ENCODE results near the gene LSM3. TPM values are rescaled to one million over a fixed set of nuclear protein-coding genes. Genes with fewer than 3 reads are reported as not detected.

LSM3 gene
- total RNA-seq, 2 experiments from 2014 or later, result 26.3 to 27.2 TPM

GRCh38 chr3:14161282-14161681, 17.3 kb upstream of the LSM3 start:
- no peak overlapping the region for H3K4me3 Mint-ChIP-seq
- peaks cover 15% of the 10 kb centered on the region for H3K9me3 Mint-ChIP-seq
- no peak overlapping the region for H3K27ac Mint-ChIP-seq
- DNase-seq, result no peak
- no peaks in the 10 kb centered on the region for H3K27me3 Mint-ChIP-seq
- peaks cover 6% of the 10 kb centered on the region for H3K4me1 Mint-ChIP-seq
- H3K36me3 Mint-ChIP-seq, result peaks cover 76% of the 10 kb centered on the region

- no peak overlapping the region for H3K27ac Mint-ChIP-seq
- H3K36me3 Mint-ChIP-seq, result peaks cover 70% of the 10 kb centered on the region
- H3K4me1 Mint-ChIP-seq, result peaks cover 5% of the 10 kb centered on the region
- DNase-seq, result no peak
- H3K4me3 Mint-ChIP-seq, result no peak overlapping the region
- H3K9me3 Mint-ChIP-seq, result peaks cover 15% of the 10 kb centered on the region
- H3K27me3 Mint-ChIP-seq, result no peaks in the 10 kb centered on the region
Measured at GRCh38 chr3:14162178-14162577, 16.4 kb upstream of the LSM3 start.

GRCh38 chr3:14166877-14167603, 11.6 kb upstream of the LSM3 start:
- no peak overlapping the region for H3K27ac Mint-ChIP-seq
- H3K4me1 Mint-ChIP-seq, result peaks cover 15% of the 10 kb centered on the region
- H3K27me3 Mint-ChIP-seq, result no peaks in the 10 kb centered on the region
- peaks cover 5% of the 10 kb centered on the region for H3K9me3 Mint-ChIP-seq
- H3K36me3 Mint-ChIP-seq, result peaks cover 59% of the 10 kb centered on the region
- DNase-seq, result no peak
- no peak overlapping the region for H3K4me3 Mint-ChIP-seq

GRCh38 chr3:14169435-14169834, 9.2 kb upstream of the LSM3 start:
- Mint-ChIP-seq H3K4me1 (peaks cover 29% of the 10 kb centered on the region), H3K27me3 (no peaks in the 10 kb centered on the region), H3K4me3 (no peak overlapping the region), H3K27ac (no peak overlapping the region), H3K36me3 (peaks cover 45% of the 10 kb centered on the region), H3K9me3 (no peaks in the 10 kb centered on the region)
- no peak for DNase-seq

- no peaks in the 10 kb centered on the region for H3K27me3 Mint-ChIP-seq
- no peak for DNase-seq
- H3K4me1 Mint-ChIP-seq, result peaks cover 32% of the 10 kb centered on the region
- peaks cover 43% of the 10 kb centered on the region for H3K36me3 Mint-ChIP-seq
- no peaks in the 10 kb centered on the region for H3K9me3 Mint-ChIP-seq
- no peak overlapping the region for H3K27ac Mint-ChIP-seq
- no peak overlapping the region for H3K4me3 Mint-ChIP-seq
Measured at GRCh38 chr3:14169871-14170270, 8.7 kb upstream of the LSM3 start.

GRCh38 chr3:14170531-14171159, 8.0 kb upstream of the LSM3 start:
- no peak for DNase-seq
- peak overlapping the region; percentile 55 for H3K27ac Mint-ChIP-seq
- no peaks in the 10 kb centered on the region for H3K27me3 Mint-ChIP-seq
- H3K36me3 Mint-ChIP-seq, result peaks cover 38% of the 10 kb centered on the region
- H3K9me3 Mint-ChIP-seq, result no peaks in the 10 kb centered on the region
- no peak overlapping the region for H3K4me3 Mint-ChIP-seq
- H3K4me1 Mint-ChIP-seq, result peaks cover 39% of the 10 kb centered on the region

GRCh38 chr3:14172496-14172895, 6.1 kb upstream of the LSM3 start:
- Mint-ChIP-seq H3K9me3 (no peaks in the 10 kb centered on the region), H3K36me3 (peaks cover 30% of the 10 kb centered on the region), H3K27ac (no peak overlapping the region), H3K27me3 (no peaks in the 10 kb centered on the region), H3K4me3 (no peak overlapping the region), H3K4me1 (peaks cover 53% of the 10 kb centered on the region)
- no peak for DNase-seq

- H3K36me3 Mint-ChIP-seq, result peaks cover 26% of the 10 kb centered on the region
- no peak overlapping the region for H3K27ac Mint-ChIP-seq
- H3K9me3 Mint-ChIP-seq, result no peaks in the 10 kb centered on the region
- H3K4me3 Mint-ChIP-seq, result no peak overlapping the region
- peaks cover 58% of the 10 kb centered on the region for H3K4me1 Mint-ChIP-seq
- DNase-seq, result no peak
- no peaks in the 10 kb centered on the region for H3K27me3 Mint-ChIP-seq
Measured at GRCh38 chr3:14174483-14174882, 4.1 kb upstream of the LSM3 start.

GRCh38 chr3:14175383-14176037, 3.1 kb upstream of the LSM3 start:
- peaks cover 20% of the 10 kb centered on the region for H3K36me3 Mint-ChIP-seq
- H3K4me1 Mint-ChIP-seq, result peaks cover 56% of the 10 kb centered on the region
- H3K27ac Mint-ChIP-seq, result peak overlapping the region; percentile 60
- no peaks in the 10 kb centered on the region for H3K9me3 Mint-ChIP-seq
- no peaks in the 10 kb centered on the region for H3K27me3 Mint-ChIP-seq
- peak overlapping the region; percentile 35 for H3K4me3 Mint-ChIP-seq
- peak; percentile 52 for DNase-seq

GRCh38 chr3:14177580-14178246, 904 bp upstream of the LSM3 start:
- H3K27ac Mint-ChIP-seq, result peak overlapping the region; percentile 100
- no peak for DNase-seq
- peak overlapping the region; percentile 91 for H3K4me3 Mint-ChIP-seq
- H3K27me3 Mint-ChIP-seq, result no peaks in the 10 kb centered on the region
- H3K4me1 Mint-ChIP-seq, result peaks cover 55% of the 10 kb centered on the region
- peaks cover 15% of the 10 kb centered on the region for H3K36me3 Mint-ChIP-seq
- no peaks in the 10 kb centered on the region for H3K9me3 Mint-ChIP-seq

- Mint-ChIP-seq H3K36me3 (peaks cover 22% of the 10 kb centered on the region), H3K27me3 (no peaks in the 10 kb centered on the region), H3K4me3 (peak overlapping the region; percentile 91), H3K4me1 (peaks cover 55% of the 10 kb centered on the region), H3K9me3 (no peaks in the 10 kb centered on the region), H3K27ac (peak overlapping the region; percentile 100)
- DNase-seq, result no peak
Measured at GRCh38 chr3:14179114-14179465, 473 bp downstream of the LSM3 start.

- peaks cover 23% of the 10 kb centered on the region for H3K36me3 Mint-ChIP-seq
- H3K27me3 Mint-ChIP-seq, result no peaks in the 10 kb centered on the region
- H3K4me1 Mint-ChIP-seq, result peaks cover 50% of the 10 kb centered on the region
- H3K4me3 Mint-ChIP-seq, result peak overlapping the region; percentile 91
- no peak for DNase-seq
- peak overlapping the region; percentile 100 for H3K27ac Mint-ChIP-seq
- no peaks in the 10 kb centered on the region for H3K9me3 Mint-ChIP-seq
Measured at GRCh38 chr3:14179795-14180194, 1.2 kb downstream of the LSM3 start.

GRCh38 chr3:14181253-14181652, 2.6 kb downstream of the LSM3 start:
- Mint-ChIP-seq H3K27me3 (no peaks in the 10 kb centered on the region), H3K27ac (no peak overlapping the region), H3K4me1 (peaks cover 43% of the 10 kb centered on the region), H3K9me3 (no peaks in the 10 kb centered on the region), H3K4me3 (no peak overlapping the region), H3K36me3 (peaks cover 24% of the 10 kb centered on the region)
- no peak for DNase-seq

GRCh38 chr3:14183015-14183577, 4.5 kb downstream of the LSM3 start:
- H3K9me3 Mint-ChIP-seq, result no peaks in the 10 kb centered on the region
- peaks cover 32% of the 10 kb centered on the region for H3K36me3 Mint-ChIP-seq
- DNase-seq, result no peak
- no peak overlapping the region for H3K27ac Mint-ChIP-seq
- no peaks in the 10 kb centered on the region for H3K27me3 Mint-ChIP-seq
- peaks cover 35% of the 10 kb centered on the region for H3K4me1 Mint-ChIP-seq
- H3K4me3 Mint-ChIP-seq, result no peak overlapping the region

Data from activated naive CD8-positive, alpha-beta T cell treated with anti-CD3 and anti-CD28 coated beads for 36 hours (primary cell).